Thoracic aorta (tissue), 2 donors: Measurements from ENCODE around the gene CLIC2. TPM values are rescaled to one million over a fixed set of nuclear protein-coding genes. Genes with fewer than 3 reads are reported as not detected.
A peak's percentile ranks its signal among the peaks of the same experiment; 100 is the strongest.

Experiments used
- ATAC-seq: fragments of 150-250 bp; one replicate; pipeline ENCODE4 v1.8.0; 2017; ENCODE audit warnings: low read depth; ENCODE audit not compliant: insufficient number of reproducible peaks, low FRiP score
- DNase-seq: peaks from one replicate; pipeline ENCODE4 v3.0.0-alpha.2; 2020; ENCODE audit warnings: low spot score
- H3K27ac ChIP-seq, 2 donors: fragments of 200-600 bp; sonication (generic); 1 replicate in 1 of 2; 2 replicates in 1 of 2; pipeline ENCODE4 v1.5.1; 2016; ENCODE audit warnings: mild to moderate bottlenecking in 2 of 2, moderate library complexity in 2 of 2
- H3K27me3 ChIP-seq: fragments of 200-600 bp; sonication (generic); replicated peaks from 2 replicates; pipeline ENCODE4 v1.6.0; 2016; ENCODE audit warnings: mild to moderate bottlenecking; ENCODE audit not compliant: insufficient read depth
- H3K36me3 ChIP-seq: fragments of 200-600 bp; sonication (generic); one replicate; pipeline ENCODE4 v1.5.1; 2016
- H3K4me1 ChIP-seq, 2 donors: fragments of 200-600 bp; sonication (generic); 1 replicate in 1 of 2; 2 replicates in 1 of 2; pipeline versions ENCODE4 v1.5.1 to v1.6.0; 2016; ENCODE audit warnings: low read depth in 2 of 2, mild to moderate bottlenecking in 1 of 2; ENCODE audit not compliant: control insufficient read depth in 1 of 2
- H3K4me3 ChIP-seq: fragments of 200-600 bp; sonication (generic); 2 replicates; pipeline ENCODE4 v1.5.1; 2016; ENCODE audit warnings: mild to moderate bottlenecking
- H3K9me3 ChIP-seq: fragments of 200-600 bp; sonication (generic); 2 replicates; pipeline ENCODE4 v1.5.1; 2016
- CTCF ChIP-seq: fragments of 200-600 bp; sonication (generic); IDR thresholded peaks from one replicate; pipeline ENCODE4 v1.5.1; 2019; ENCODE audit warnings: antibody characterized with exemption
- total RNA-seq, 2 donors: library from RNA; depleted of rRNA; stranded (reverse); fragments of >200 nt; gene quantifications; one replicate each; pipeline versions ENCODE4 v1.1.0 to v1.2.3, GENCODE V29; 2016

CLIC2 gene
- total RNA-seq, 2 donors from 2014 or later: 8.3 to 18.7 TPM

GRCh38 chrX:155333544-155334100, 792 bp downstream of the CLIC2 start:
- H3K4me3 ChIP-seq: peak overlapping the region; percentile 56
- H3K27ac ChIP-seq: no peak overlapping the region
- H3K9me3 ChIP-seq: no peaks in the 10 kb centered on the region
- DNase-seq (no peak), ATAC-seq (no peak)
- no peaks in the 10 kb centered on the region for H3K27me3 ChIP-seq
- TF ChIP-seq CTCF: no peak
- no peaks in the 10 kb centered on the region for H3K4me1 ChIP-seq
- no peaks in the 10 kb centered on the region for H3K36me3 ChIP-seq

- H3K27me3 ChIP-seq: no peaks in the 10 kb centered on the region
- H3K4me3 ChIP-seq: no peak overlapping the region
- H3K36me3 ChIP-seq: no peaks in the 10 kb centered on the region
- TF ChIP-seq CTCF: no peak
- DNase-seq: no peak
- H3K9me3 ChIP-seq: no peaks in the 10 kb centered on the region
- no peaks in the 10 kb centered on the region for H3K4me1 ChIP-seq
- ATAC-seq: no peak
- H3K27ac ChIP-seq: no peak overlapping the region
Measured at GRCh38 chrX:155330992-155331391, 3.4 kb downstream of the CLIC2 start.

- no peak overlapping the region for H3K27ac ChIP-seq
- DNase-seq (no peak), ATAC-seq (no peak)
- H3K4me1 ChIP-seq: no peaks in the 10 kb centered on the region
- no peaks in the 10 kb centered on the region for H3K36me3 ChIP-seq
- no peaks in the 10 kb centered on the region for H3K9me3 ChIP-seq
- TF ChIP-seq CTCF: no peak
- no peaks in the 10 kb centered on the region for H3K27me3 ChIP-seq
- H3K4me3 ChIP-seq: no peak overlapping the region
Measured at GRCh38 chrX:155329293-155329692, 5.1 kb downstream of the CLIC2 start.

- DNase-seq (no peak), ATAC-seq (no peak)
- H3K4me3 ChIP-seq: no peak overlapping the region
- no peaks in the 10 kb centered on the region for H3K27me3 ChIP-seq
- no peaks in the 10 kb centered on the region for H3K4me1 ChIP-seq
- H3K27ac ChIP-seq: no peak overlapping the region
- no peak for TF ChIP-seq CTCF
- H3K9me3 ChIP-seq: no peaks in the 10 kb centered on the region
- no peaks in the 10 kb centered on the region for H3K36me3 ChIP-seq
Measured at GRCh38 chrX:155326610-155327009, 7.8 kb downstream of the CLIC2 start.

GRCh38 chrX:155314260-155314659, 20.2 kb downstream of the CLIC2 start:
- H3K27ac ChIP-seq: no peak overlapping the region
- DNase-seq (no peak), ATAC-seq (no peak)
- H3K9me3 ChIP-seq: no peaks in the 10 kb centered on the region
- no peak overlapping the region for H3K4me3 ChIP-seq
- no peaks in the 10 kb centered on the region for H3K36me3 ChIP-seq
- no peak for TF ChIP-seq CTCF
- no peaks in the 10 kb centered on the region for H3K4me1 ChIP-seq
- H3K27me3 ChIP-seq: no peaks in the 10 kb centered on the region
